SU-DHL-6 (cell line): ENCODE data around the gene HOXD4.

ENCODE experiments used
- H2AFZ ChIP-seq: fragments of 200-600 bp; sonication (generic); 2 replicates; pipeline ENCODE4 v1.6.1; 2014; ENCODE audit warnings: low read depth, mild to moderate bottlenecking, moderate library complexity, mixed read lengths, antibody characterized with exemption, low read length; ENCODE audit not compliant: severe bottlenecking
- H3F3A ChIP-seq: fragments of 200-600 bp; shearing (Covaris generic); 2 replicates; pipeline ENCODE4 v1.6.0; 2016; ENCODE audit warnings: antibody characterized with exemption, mild to moderate bottlenecking; ENCODE audit not compliant: insufficient read depth
- H3K27ac ChIP-seq: fragments of 200-600 bp; sonication (generic); 2 replicates; pipeline ENCODE4 v1.5.1; 2016; ENCODE audit warnings: low read depth, mild to moderate bottlenecking, low read length, moderate library complexity, mixed read lengths
- H3K27me3 ChIP-seq: fragments of 200-600 bp; sonication (generic), shearing (Covaris generic); 2 replicates; pipeline ENCODE4 v1.6.0; 2014; ENCODE audit warnings: mild to moderate bottlenecking, low read length
- H3K36me3 ChIP-seq: fragments of 200-600 bp; sonication (generic); 2 replicates; pipeline ENCODE4 v1.6.1; 2014; ENCODE audit warnings: mild to moderate bottlenecking, low read length, mixed read lengths
- H3K4me2 ChIP-seq: fragments of 300-600, 200-600 bp; shearing (Covaris generic), sonication (generic); 2 replicates; pipeline ENCODE4 v1.6.0; 2014; ENCODE audit warnings: low read length, low read depth, mild to moderate bottlenecking; ENCODE audit not compliant: poor library complexity, severe bottlenecking
- H3K4me3 ChIP-seq: fragments of 200-600 bp; sonication (generic); 2 replicates; pipeline ENCODE4 v1.5.1; 2014; ENCODE audit warnings: antibody characterized with exemption, low read length, mild to moderate bottlenecking, mixed read lengths; ENCODE audit not compliant: insufficient read depth, poor library complexity, severe bottlenecking
- H3K79me2 ChIP-seq: fragments of 200-600 bp; sonication (generic); 2 replicates; pipeline ENCODE4 v1.6.1; 2014; ENCODE audit warnings: mild to moderate bottlenecking, low read length, moderate library complexity; ENCODE audit not compliant: insufficient read depth
- H3K9ac ChIP-seq: fragments of 200-600 bp; sonication (generic); 2 replicates; pipeline ENCODE4 v1.7.0; 2014; ENCODE audit warnings: mild to moderate bottlenecking, low read length
- H3K9me2 ChIP-seq: fragments of 200-600 bp; sonication (generic); replicated peaks from 2 replicates; pipeline ENCODE4 v1.6.1; 2014; ENCODE audit warnings: low read length; ENCODE audit not compliant: insufficient read depth
- H3K9me3 ChIP-seq: fragments of 200-600 bp; sonication (generic); 2 replicates; pipeline ENCODE4 v1.6.1; 2014; ENCODE audit warnings: low read length, mixed read lengths; ENCODE audit not compliant: insufficient read depth
- H4K20me1 ChIP-seq: fragments of 200-600 bp; sonication (generic); 2 replicates; pipeline ENCODE4 v1.6.1; 2014; ENCODE audit warnings: low read depth, mild to moderate bottlenecking, antibody characterized with exemption, low read length, moderate library complexity, mixed read lengths
- EZH2phosphoT487 ChIP-seq: fragments of 200-600 bp; sonication (generic), shearing (Covaris generic); conservative IDR thresholded peaks from 2 replicates; pipeline ENCODE4 v1.6.1; 2018; ENCODE audit warnings: mild to moderate bottlenecking, antibody characterized with exemption, low read length, moderate library complexity, mixed read lengths
- TF ChIP-seq, protein P1 (sequence below): fragments of 200-600 bp; sonication (generic); IDR thresholded peaks from one replicate; pipeline ENCODE4 v1.5.1; 2017; ENCODE audit warnings: antibody characterized with exemption, mild to moderate bottlenecking, low read length, moderate library complexity; ENCODE audit not compliant: insufficient read depth, poor library complexity, severe bottlenecking

The HOXD4 gene

DNA sequence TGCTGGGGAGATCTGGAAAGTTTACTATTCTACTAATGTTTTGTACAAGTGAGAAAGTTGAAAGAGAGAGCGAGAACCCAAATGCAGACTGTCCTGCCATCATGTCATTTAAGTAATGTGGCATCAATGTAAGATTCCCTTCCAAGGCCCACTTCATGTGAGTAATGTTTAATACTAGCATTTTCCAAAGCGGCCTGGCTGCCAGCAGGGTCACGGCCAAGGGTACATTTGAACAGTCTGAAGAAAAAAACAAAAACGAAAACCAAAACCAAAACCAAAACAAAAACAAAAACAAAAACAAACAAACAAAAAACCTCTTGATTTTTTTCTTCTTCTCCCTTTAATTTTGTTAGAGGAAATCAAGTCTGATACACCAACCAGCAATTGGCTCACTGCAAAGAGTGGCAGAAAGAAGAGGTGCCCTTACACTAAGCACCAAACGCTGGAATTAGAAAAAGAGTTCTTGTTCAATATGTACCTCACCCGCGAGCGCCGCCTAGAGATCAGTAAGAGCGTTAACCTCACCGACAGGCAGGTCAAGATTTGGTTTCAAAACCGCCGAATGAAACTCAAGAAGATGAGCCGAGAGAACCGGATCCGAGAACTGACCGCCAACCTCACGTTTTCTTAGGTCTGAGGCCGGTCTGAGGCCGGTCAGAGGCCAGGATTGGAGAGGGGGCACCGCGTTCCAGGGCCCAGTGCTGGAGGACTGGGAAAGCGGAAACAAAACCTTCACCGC, 32.6 kb upstream of the HOXD4 start:
- TF ChIP-seq, protein P1, sequence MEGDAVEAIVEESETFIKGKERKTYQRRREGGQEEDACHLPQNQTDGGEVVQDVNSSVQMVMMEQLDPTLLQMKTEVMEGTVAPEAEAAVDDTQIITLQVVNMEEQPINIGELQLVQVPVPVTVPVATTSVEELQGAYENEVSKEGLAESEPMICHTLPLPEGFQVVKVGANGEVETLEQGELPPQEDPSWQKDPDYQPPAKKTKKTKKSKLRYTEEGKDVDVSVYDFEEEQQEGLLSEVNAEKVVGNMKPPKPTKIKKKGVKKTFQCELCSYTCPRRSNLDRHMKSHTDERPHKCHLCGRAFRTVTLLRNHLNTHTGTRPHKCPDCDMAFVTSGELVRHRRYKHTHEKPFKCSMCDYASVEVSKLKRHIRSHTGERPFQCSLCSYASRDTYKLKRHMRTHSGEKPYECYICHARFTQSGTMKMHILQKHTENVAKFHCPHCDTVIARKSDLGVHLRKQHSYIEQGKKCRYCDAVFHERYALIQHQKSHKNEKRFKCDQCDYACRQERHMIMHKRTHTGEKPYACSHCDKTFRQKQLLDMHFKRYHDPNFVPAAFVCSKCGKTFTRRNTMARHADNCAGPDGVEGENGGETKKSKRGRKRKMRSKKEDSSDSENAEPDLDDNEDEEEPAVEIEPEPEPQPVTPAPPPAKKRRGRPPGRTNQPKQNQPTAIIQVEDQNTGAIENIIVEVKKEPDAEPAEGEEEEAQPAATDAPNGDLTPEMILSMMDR = no peak
- no peak for TF ChIP-seq EZH2phosphoT487
- no peaks in the 10 kb centered on the region for H4K20me1 ChIP-seq
- H3K4me2 ChIP-seq = no peak overlapping the region
- H3K9ac ChIP-seq = no peak overlapping the region
- H3K27me3 ChIP-seq = no peaks in the 10 kb centered on the region
- H3F3A ChIP-seq = no peaks in the 10 kb centered on the region
- no peaks in the 10 kb centered on the region for H3K9me3 ChIP-seq
- no peaks in the 10 kb centered on the region for H3K79me2 ChIP-seq
- H3K4me3 ChIP-seq = no peak overlapping the region
- no peaks in the 10 kb centered on the region for H3K36me3 ChIP-seq
- H2AFZ ChIP-seq = no peak overlapping the region
- no peak overlapping the region for H3K27ac ChIP-seq
- H3K9me2 ChIP-seq = no peaks in the 10 kb centered on the region

DNA sequence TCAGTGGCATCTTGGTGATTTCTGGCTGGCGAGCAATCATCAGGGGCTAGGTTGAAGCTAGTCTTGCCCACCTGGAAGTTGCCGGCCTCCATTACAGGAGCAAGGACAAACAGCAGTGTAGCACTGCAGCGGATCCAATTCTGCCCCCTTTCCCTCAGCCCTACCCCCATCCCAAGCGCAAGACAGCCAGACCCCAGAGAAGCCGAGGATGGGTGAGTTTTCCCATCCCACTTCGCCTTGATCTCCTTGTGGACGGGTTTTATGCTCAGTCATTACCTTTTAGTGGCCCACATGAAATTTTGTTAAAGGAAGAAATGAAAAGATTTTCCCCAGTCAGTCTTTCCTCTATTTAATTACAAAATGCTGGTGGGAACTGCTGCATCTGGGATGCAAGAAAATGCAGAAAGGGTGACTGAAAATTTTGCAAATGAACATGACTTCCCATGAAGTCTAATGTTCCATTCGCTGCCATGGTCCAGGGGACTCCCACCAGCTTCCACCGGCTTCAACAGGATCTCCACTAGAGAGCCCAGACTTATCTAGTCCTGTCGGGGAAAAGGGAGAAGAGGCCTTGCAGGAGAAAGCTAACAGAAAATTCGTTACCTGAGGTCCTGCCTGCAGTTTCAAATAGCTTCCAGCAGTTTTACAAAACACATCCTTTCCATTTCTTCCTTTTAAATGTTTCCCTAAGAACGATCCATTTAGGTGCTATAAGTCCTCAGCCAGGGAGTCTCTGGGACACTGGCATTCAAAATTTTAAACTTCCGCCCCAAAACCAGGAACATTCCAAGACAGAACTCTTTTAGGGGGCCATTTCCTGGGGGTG, 30.8 kb upstream of the HOXD4 start:
- Histone ChIP-seq H3K9me2 (no peaks in the 10 kb centered on the region), H3F3A (no peaks in the 10 kb centered on the region), H3K4me3 (no peak overlapping the region), H2AFZ (no peak overlapping the region), H3K9me3 (no peaks in the 10 kb centered on the region), H3K27me3 (no peaks in the 10 kb centered on the region), H3K27ac (no peak overlapping the region), H4K20me1 (no peaks in the 10 kb centered on the region), H3K79me2 (no peaks in the 10 kb centered on the region), H3K4me2 (no peak overlapping the region), H3K9ac (no peak overlapping the region), H3K36me3 (no peaks in the 10 kb centered on the region)
- TF ChIP-seq EZH2phosphoT487 = no peak
- TF ChIP-seq, protein P1 = no peak

DNA sequence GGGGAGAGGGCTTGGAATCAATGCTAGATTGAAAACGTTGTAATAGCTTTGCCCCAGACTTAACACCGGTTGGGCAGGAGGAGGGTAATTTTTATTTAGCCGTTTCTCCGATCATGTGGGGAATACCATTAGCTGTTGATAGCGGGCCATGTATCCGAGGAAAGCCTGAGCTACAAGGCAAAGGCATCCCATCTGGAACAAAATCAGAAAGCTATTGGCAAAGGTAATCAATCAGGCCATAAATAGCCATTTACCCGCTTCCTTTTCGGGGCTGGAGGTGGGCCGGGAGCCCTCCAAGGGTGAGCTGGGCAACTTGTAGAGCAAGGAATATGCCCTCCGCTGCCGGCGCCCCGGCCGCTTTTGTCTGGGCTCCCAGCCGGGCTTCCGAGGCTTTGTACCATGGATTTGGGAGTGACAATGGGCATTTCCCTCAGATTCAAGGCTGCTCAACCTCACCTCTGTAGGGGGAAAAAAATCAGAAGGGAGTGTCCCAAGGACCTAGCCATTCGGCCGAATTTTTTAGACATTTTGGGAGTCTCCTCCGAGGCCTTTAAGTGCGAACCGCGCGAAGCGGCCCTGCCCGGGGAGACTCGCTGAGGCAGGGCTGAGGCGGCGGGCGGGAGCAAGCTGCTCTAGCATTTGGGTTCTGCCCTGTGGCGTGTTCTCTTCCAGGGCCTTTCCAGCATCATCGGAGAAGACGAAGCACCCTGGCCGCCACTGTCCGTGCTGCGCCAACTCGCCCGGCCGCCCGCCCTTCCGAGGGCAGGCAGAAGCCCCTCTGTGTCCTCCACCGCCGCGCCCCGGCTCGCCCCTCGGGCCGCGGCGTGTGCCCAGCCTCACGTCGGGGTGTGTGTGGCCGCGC, 29.9 kb upstream of the HOXD4 start:
- no peak overlapping the region for H3K9ac ChIP-seq
- H2AFZ ChIP-seq = no peak overlapping the region
- H3K27ac ChIP-seq = no peak overlapping the region
- no peaks in the 10 kb centered on the region for H4K20me1 ChIP-seq
- no peaks in the 10 kb centered on the region for H3K9me2 ChIP-seq
- no peaks in the 10 kb centered on the region for H3K9me3 ChIP-seq
- H3K4me3 ChIP-seq = no peak overlapping the region
- no peaks in the 10 kb centered on the region for H3K36me3 ChIP-seq
- H3K79me2 ChIP-seq = no peaks in the 10 kb centered on the region
- H3F3A ChIP-seq = no peaks in the 10 kb centered on the region
- TF ChIP-seq, protein P1 = no peak
- no peak for TF ChIP-seq EZH2phosphoT487
- H3K4me2 ChIP-seq = no peak overlapping the region
- no peaks in the 10 kb centered on the region for H3K27me3 ChIP-seq
